Endothelial cell of umbilical vein (primary cell): ENCODE results near the gene TMEM89. TPM values are rescaled to one million over a fixed set of nuclear protein-coding genes. Genes with fewer than 3 reads are reported as not detected.

Experiments
- BruUV-seq: library from RNA; stranded (reverse); fragments of 400-500 nt; replicated peaks from 2 replicates; lab custom pipeline; 2021; lab: Mats Ljungman, UMichigan
- CTCF ChIA-PET: fragments of 300-600, 350-600 bp; sonication (Branson Sonifier 250); formaldehyde crosslinking; loops from one replicate; lab custom pipeline; 2021; ENCODE audit warnings: antibody characterized with exemption, inconsistent platforms; lab: Charles Lee
- POLR2A ChIA-PET: fragments of 300-600, 350-600 bp; sonication (Branson Sonifier 250); formaldehyde crosslinking; loops from one replicate; lab custom pipeline; 2021; ENCODE audit warnings: antibody characterized with exemption, inconsistent platforms; lab: Charles Lee
- DNase-seq: peaks from one replicate; pipeline ENCODE4 v3.0.0-alpha.2; 2011; ENCODE audit warnings: low read depth, low spot score
- FAIRE-seq: peaks from 2 replicates; lab custom pipeline; 2011; peaks lifted over from hg19 to GRCh38; lab: Jason Lieb, UNC
- H2AFZ ChIP-seq: 2 replicates; pipeline ENCODE4 v1.6.0; 2012; ENCODE audit warnings: low read depth, low read length, control low read depth, inconsistent platforms
- H3K27ac ChIP-seq: 2 replicates; pipeline ENCODE4 v1.5.1; 2011; ENCODE audit warnings: low read depth, mild to moderate bottlenecking, control low read depth, low read length, moderate library complexity; ENCODE audit not compliant: insufficient read depth
- H3K27me3 ChIP-seq, 2 experiments: 2 replicates each; pipeline versions ENCODE4 v1.6.0 to v1.6.1; 2011; ENCODE audit warnings: low read length in 2 of 2, mixed read lengths in 1 of 2; ENCODE audit not compliant: control insufficient read depth in 2 of 2, insufficient read depth in 2 of 2
- H3K36me3 ChIP-seq, 2 experiments: 2 replicates in 1 of 2; 3 replicates in 1 of 2; pipeline ENCODE4 v1.5.1; 2011; ENCODE audit warnings: low read length in 2 of 2, mild to moderate bottlenecking in 1 of 2, moderate library complexity in 1 of 2; ENCODE audit not compliant: control insufficient read depth in 2 of 2, insufficient read depth in 2 of 2; ENCODE audit errors: extremely low read depth in 1 of 2
- H3K4me1 ChIP-seq: 3 replicates; pipeline ENCODE4 v1.5.1; 2011; ENCODE audit warnings: mild to moderate bottlenecking, low read length; ENCODE audit not compliant: control insufficient read depth, insufficient read depth; ENCODE audit errors: extremely low read depth
- H3K4me2 ChIP-seq: 2 replicates; pipeline ENCODE4 v1.6.1; 2011; ENCODE audit warnings: low read length, control low read depth, mixed read lengths; ENCODE audit not compliant: insufficient read depth
- H3K4me3 ChIP-seq, 3 experiments: fragments of 200-600 bp in 1 of 3; sonication (generic), shearing (Covaris generic) in 1 of 3; replicated peaks in 1 of 3; 2 replicates each; pipeline ENCODE4 v1.5.1; 2011 to 2016; ENCODE audit warnings: control low read depth in 3 of 3, low read length in 3 of 3, mild to moderate bottlenecking in 2 of 3, inconsistent platforms in 1 of 3, low read depth in 1 of 3, moderate library complexity in 1 of 3; ENCODE audit not compliant: insufficient read depth in 1 of 3
- H3K79me2 ChIP-seq: 2 replicates; pipeline ENCODE4 v1.6.0; 2012; ENCODE audit warnings: low read length, inconsistent platforms; ENCODE audit not compliant: control insufficient read depth, insufficient read depth
- H3K9ac ChIP-seq: replicated peaks from 2 replicates; pipeline ENCODE3; 2011; ENCODE audit warnings: low read length, control low read depth; ENCODE audit not compliant: insufficient read depth; ENCODE audit errors: extremely low read depth
- H3K9me1 ChIP-seq: replicated peaks from 3 replicates; pipeline ENCODE4 v1.6.0; 2011; ENCODE audit warnings: mild to moderate bottlenecking, low read length; ENCODE audit not compliant: control insufficient read depth, insufficient read depth; ENCODE audit errors: extremely low read depth
- H3K9me3 ChIP-seq: replicated peaks from 2 replicates; pipeline ENCODE4 v1.5.1; 2012; ENCODE audit warnings: low read length, inconsistent platforms; ENCODE audit not compliant: control insufficient read depth, insufficient read depth
- H4K20me1 ChIP-seq: replicated peaks from 2 replicates; pipeline ENCODE3; 2011; ENCODE audit warnings: mild to moderate bottlenecking, low read length; ENCODE audit not compliant: control insufficient read depth, insufficient read depth; ENCODE audit errors: extremely low read depth
- EZH2 ChIP-seq: IDR thresholded peaks from 2 replicates; pipeline ENCODE4 v1.6.1; 2012; ENCODE audit warnings: borderline replicate concordance, low read depth, mild to moderate bottlenecking, moderate library complexity, low read length, inconsistent platforms; ENCODE audit not compliant: severe bottlenecking
- FOS ChIP-seq: IDR thresholded peaks from 2 replicates; pipeline ENCODE4 v1.6.1; 2011; ENCODE audit warnings: mild to moderate bottlenecking, low read length, moderate library complexity, borderline replicate concordance; ENCODE audit not compliant: insufficient read depth
- GATA2 ChIP-seq: IDR thresholded peaks from 2 replicates; pipeline ENCODE4 v1.7.0; 2011; ENCODE audit warnings: low read depth, mild to moderate bottlenecking, moderate library complexity, mixed read lengths, low read length; ENCODE audit not compliant: insufficient read length, insufficient read depth
- JUN ChIP-seq: IDR thresholded peaks from 2 replicates; pipeline ENCODE4 v1.6.1; 2011; ENCODE audit warnings: borderline replicate concordance, low read depth; ENCODE audit not compliant: insufficient read length, insufficient read depth
- MYC ChIP-seq: IDR thresholded peaks from one replicate; pipeline ENCODE4 v1.6.1; 2011; ENCODE audit warnings: mild to moderate bottlenecking, low read depth, low read length
- POLR2A ChIP-seq: IDR thresholded peaks from 2 replicates; pipeline ENCODE4 v1.6.1; 2012; ENCODE audit warnings: low read depth, mild to moderate bottlenecking, control low read depth, low read length
- POLR2AphosphoS5 ChIP-seq: IDR thresholded peaks from 2 replicates; pipeline ENCODE4 v1.6.1; 2012; ENCODE audit warnings: low read depth, mild to moderate bottlenecking, control low read depth, low read length, moderate library complexity; ENCODE audit not compliant: insufficient read depth
- dilution Hi-C: fragments of 300-500 bp; cut with MboI; formaldehyde crosslinking; loops from one replicate; pipeline ENCODE4 v1.15.0; 2019; ENCODE audit warnings: low sequenced_read_pairs; ENCODE audit not compliant: extremely low pct_ligation_motif_present
- intact Hi-C: fragments of 100-400 bp; cut with micrococcal nuclease; formaldehyde crosslinking; loops from one replicate; pipeline ENCODE4 v1.10.0; 2022
- polyA plus RNA-seq, 4 experiments: library from polyadenylated mRNA; depleted of rRNA in 3 of 4; stranded (reverse) in 3 of 4; unstranded in 1 of 4; fragments of >200 nt; gene quantifications; 2 replicates each; pipeline versions ENCODE4 v1.2.1 to v1.2.3, GENCODE V29; 2011 to 2012; ENCODE audit warnings: missing spikeins in 1 of 4
- total RNA-seq: library from RNA; stranded (reverse); gene quantifications from 2 replicates; pipeline ENCODE4 v1.2.3, GENCODE V29; 2021
- TF ChIP-seq, protein P1 (sequence below), 2 donors: IDR thresholded peaks; 1 replicate in 1 of 2; 2 replicates in 1 of 2; pipeline ENCODE4 v1.5.1; 2011; ENCODE audit warnings: low read length in 2 of 2, mild to moderate bottlenecking in 2 of 2, moderate library complexity in 2 of 2, control low read depth in 1 of 2, inconsistent platforms in 1 of 2, low read depth in 1 of 2; ENCODE audit not compliant: insufficient read depth in 1 of 2; ENCODE audit errors: extremely low read depth in 1 of 2
- TF ChIP-seq, protein P2 (sequence below): IDR thresholded peaks from 2 replicates; pipeline ENCODE4 v1.6.1; 2011; ENCODE audit not compliant: insufficient read depth, insufficient read length

TMEM89 gene
- total and polyA plus RNA-seq, 2 donors (not counting 3 experiments of a cell fraction or from before 2014, with no cell fraction given) = not detected

DNA sequence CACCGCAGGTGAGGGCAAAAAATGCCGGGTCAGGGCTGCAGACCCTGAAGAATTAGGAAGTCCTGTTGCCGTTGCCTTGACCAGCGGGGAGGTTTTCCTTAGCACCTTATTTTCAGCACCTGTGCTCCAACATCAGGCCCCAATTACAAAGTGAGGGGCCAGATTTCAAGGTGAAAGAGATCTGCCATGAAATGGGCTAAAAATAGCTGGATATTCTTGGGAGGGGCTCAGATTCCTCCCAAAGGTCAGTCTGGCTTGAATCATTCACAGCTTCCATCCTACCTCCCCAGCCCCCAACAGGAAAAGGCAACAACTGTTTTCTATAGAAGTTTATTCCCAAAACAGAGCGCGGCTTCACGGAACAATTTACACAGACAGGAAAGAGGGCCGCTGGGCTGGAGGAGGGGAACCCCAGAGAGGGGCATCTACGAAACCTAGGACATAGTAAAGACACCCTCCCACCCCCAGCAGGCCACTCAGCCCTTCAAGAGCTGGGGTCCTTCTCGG lies 14.6 kb upstream of the TMEM89 start:
- no peaks in the 10 kb centered on the region for H4K20me1 ChIP-seq
- no peaks in the 10 kb centered on the region for H3K79me2 ChIP-seq
- peak overlapping the region; percentile 35 for H2AFZ ChIP-seq
- FAIRE-seq = peak; percentile 61
- H3K4me1 ChIP-seq = peaks cover 17% of the 10 kb centered on the region
- ChIA-PET POLR2A (interaction anchor here (1.1 kb wide), 1 partner anchor 20 kb away, joined by 6 read pairs; no protein-coding TSS in a partner anchor), CTCF (interaction anchor here (0.8 to 4.5 kb wide), 16 partner anchors 10 to 200 kb away, joined by 3 to 32 read pairs (median 6); partner anchors contain the start of genes CELSR3, PFKFB4 and UQCRC1)
- intact Hi-C loops = no loop called here
- dilution Hi-C loops = no loop called here
- TF ChIP-seq POLR2AphosphoS5 = no peak
- no peak for TF ChIP-seq EZH2
- TF ChIP-seq JUN = no peak
- TF ChIP-seq, protein P1, sequence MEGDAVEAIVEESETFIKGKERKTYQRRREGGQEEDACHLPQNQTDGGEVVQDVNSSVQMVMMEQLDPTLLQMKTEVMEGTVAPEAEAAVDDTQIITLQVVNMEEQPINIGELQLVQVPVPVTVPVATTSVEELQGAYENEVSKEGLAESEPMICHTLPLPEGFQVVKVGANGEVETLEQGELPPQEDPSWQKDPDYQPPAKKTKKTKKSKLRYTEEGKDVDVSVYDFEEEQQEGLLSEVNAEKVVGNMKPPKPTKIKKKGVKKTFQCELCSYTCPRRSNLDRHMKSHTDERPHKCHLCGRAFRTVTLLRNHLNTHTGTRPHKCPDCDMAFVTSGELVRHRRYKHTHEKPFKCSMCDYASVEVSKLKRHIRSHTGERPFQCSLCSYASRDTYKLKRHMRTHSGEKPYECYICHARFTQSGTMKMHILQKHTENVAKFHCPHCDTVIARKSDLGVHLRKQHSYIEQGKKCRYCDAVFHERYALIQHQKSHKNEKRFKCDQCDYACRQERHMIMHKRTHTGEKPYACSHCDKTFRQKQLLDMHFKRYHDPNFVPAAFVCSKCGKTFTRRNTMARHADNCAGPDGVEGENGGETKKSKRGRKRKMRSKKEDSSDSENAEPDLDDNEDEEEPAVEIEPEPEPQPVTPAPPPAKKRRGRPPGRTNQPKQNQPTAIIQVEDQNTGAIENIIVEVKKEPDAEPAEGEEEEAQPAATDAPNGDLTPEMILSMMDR (IDR thresholded peaks at IDR 0.05; ENCODE audit: extremely low read depth in 1 of 2, insufficient read depth in 1 of 2, low read depth in 1 of 2, low read length in 2 of 2) = no peak
- TF ChIP-seq GATA2 = no peak
- TF ChIP-seq, protein P2, sequence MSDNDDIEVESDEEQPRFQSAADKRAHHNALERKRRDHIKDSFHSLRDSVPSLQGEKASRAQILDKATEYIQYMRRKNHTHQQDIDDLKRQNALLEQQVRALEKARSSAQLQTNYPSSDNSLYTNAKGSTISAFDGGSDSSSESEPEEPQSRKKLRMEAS = no peak
- TF ChIP-seq POLR2A = no peak
- no peak for TF ChIP-seq FOS
- no peak for TF ChIP-seq MYC
- no TSS peak for BruUV-seq
- H3K27ac ChIP-seq = no peak overlapping the region
- H3K9me1 ChIP-seq = no peaks in the 10 kb centered on the region
- no peaks in the 10 kb centered on the region for H3K27me3 ChIP-seq
- H3K4me3 ChIP-seq = peak overlapping the region in 2 of 3 experiments; percentile 28 to 93
- H3K9me3 ChIP-seq = no peaks in the 10 kb centered on the region
- peak overlapping the region; percentile 10 for H3K9ac ChIP-seq
- peak overlapping the region; percentile 83 for H3K4me2 ChIP-seq
- no peak for DNase-seq
- H3K36me3 ChIP-seq = peaks cover 0 to 10% of the 10 kb centered on the region in 2 experiments
